Karpas-422 (cell line): ENCODE data around the gene SLC22A5. TPM values are rescaled to one million over a fixed set of nuclear protein-coding genes. Genes with fewer than 3 reads are reported as not detected.

Source experiments
- small RNA-seq: library from RNA; depleted of rRNA; stranded (forward); fragments of <200 nt; gene quantifications from one replicate; pipeline ENCODE3, GENCODE V24; 2014
- total RNA-seq: library from RNA; depleted of rRNA; stranded (reverse); fragments of >200 nt; shearing (Covaris generic); gene quantifications from 2 replicates; pipeline ENCODE4 v1.2.3, GENCODE V29; 2014; ENCODE audit warnings: low replicate concordance; rRNA removed

Gene SLC22A5
- total RNA-seq, 1 experiment from 2014 or later, result 5.2 TPM

Small RNAs within 50 kb of the gene (small RNA-seq; reads per million reads assigned to genes)
- not detected for gene MIR3936

Other genes starting within 250 kb of the SLC22A5 start
- gene P4HA2, start 141.9 kb upstream of the SLC22A5 start, total RNA-seq, result 0.18 TPM in 1 of 2 replicates, not detected in the other
- gene PDLIM4, start 112.0 kb upstream of the SLC22A5 start, total RNA-seq, result not detected in 2 replicates
- gene SLC22A4, start 75.3 kb upstream of the SLC22A5 start, total RNA-seq, result 0.52 TPM in 1 of 2 replicates, not detected in the other
- 4.8 and 7.3 TPM in 2 replicates for gene IRF1, start 121.1 kb downstream of the SLC22A5 start, total RNA-seq
- not detected in 2 replicates for gene IL5, start 173.8 kb downstream of the SLC22A5 start, total RNA-seq
- 37.3 and 72.6 TPM in 2 replicates for gene RAD50, start 187.3 kb downstream of the SLC22A5 start, total RNA-seq